ENCODE data around the gene NEDD4L.

DNA sequence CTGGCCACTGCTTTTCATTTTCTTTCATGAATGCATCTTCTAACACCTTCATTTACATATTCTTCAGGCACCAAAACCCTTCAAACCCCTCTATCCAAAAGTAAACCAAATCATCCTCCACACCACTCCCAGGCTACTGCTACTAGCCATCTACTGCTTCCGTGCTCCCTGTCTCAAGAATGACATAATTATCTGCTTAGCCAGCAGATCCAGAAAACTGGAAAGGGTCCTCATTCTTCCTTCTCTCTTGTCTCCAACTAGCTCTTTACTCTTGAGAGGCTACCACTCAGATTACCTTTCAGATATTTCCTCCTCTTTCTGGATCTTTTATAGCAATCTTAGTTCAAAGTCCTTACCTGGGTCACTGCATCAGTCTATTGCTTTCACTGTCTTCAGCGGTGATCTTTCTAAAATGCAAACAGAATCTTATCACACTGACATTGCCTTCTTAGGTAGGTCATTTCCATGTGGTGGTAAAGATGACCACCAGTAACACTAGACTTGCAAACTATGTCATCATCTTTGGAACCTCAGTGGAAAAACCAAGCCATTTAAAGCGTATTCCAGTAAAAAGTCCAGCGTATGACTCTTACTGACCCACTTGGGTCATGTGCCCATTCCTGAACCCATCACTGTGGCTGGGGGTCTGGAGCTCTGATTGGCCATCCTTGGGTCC lies 15.8 kb upstream of the NEDD4L start:
- TF ChIP-seq, protein P1, sequence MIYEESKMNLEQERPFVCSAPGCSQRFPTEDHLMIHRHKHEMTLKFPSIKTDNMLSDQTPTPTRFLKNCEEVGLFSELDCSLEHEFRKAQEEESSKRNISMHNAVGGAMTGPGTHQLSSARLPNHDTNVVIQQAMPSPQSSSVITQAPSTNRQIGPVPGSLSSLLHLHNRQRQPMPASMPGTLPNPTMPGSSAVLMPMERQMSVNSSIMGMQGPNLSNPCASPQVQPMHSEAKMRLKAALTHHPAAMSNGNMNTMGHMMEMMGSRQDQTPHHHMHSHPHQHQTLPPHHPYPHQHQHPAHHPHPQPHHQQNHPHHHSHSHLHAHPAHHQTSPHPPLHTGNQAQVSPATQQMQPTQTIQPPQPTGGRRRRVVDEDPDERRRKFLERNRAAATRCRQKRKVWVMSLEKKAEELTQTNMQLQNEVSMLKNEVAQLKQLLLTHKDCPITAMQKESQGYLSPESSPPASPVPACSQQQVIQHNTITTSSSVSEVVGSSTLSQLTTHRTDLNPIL (CRISPR knock-in tag; IDR thresholded peaks at IDR 0.05; ENCODE audit: low read depth), result no peak
- TF ChIP-seq GLIS3 (CRISPR knock-in tag; IDR thresholded peaks at IDR 0.05) (no peak), ZC3H10 (CRISPR knock-in tag; IDR thresholded peaks at IDR 0.05) (no peak), RARB (CRISPR knock-in tag; IDR thresholded peaks at IDR 0.05) (no peak), TOX (CRISPR knock-in tag; IDR thresholded peaks at IDR 0.05; ENCODE audit: borderline replicate concordance) (no peak), ZNF8 (CRISPR knock-in tag; IDR thresholded peaks at IDR 0.05) (no peak)
- TF ChIP-seq, protein P2, sequence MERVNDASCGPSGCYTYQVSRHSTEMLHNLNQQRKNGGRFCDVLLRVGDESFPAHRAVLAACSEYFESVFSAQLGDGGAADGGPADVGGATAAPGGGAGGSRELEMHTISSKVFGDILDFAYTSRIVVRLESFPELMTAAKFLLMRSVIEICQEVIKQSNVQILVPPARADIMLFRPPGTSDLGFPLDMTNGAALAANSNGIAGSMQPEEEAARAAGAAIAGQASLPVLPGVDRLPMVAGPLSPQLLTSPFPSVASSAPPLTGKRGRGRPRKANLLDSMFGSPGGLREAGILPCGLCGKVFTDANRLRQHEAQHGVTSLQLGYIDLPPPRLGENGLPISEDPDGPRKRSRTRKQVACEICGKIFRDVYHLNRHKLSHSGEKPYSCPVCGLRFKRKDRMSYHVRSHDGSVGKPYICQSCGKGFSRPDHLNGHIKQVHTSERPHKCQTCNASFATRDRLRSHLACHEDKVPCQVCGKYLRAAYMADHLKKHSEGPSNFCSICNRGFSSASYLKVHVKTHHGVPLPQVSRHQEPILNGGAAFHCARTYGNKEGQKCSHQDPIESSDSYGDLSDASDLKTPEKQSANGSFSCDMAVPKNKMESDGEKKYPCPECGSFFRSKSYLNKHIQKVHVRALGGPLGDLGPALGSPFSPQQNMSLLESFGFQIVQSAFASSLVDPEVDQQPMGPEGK (CRISPR knock-in tag; IDR thresholded peaks at IDR 0.05; ENCODE audit: borderline replicate concordance), result no peak
